Effector memory CD4-positive, alpha-beta T cell (primary cell): ENCODE results near the gene SPATA31C1.

Experiments
- DNase-seq, 3 donors: peaks; one replicate each; pipeline ENCODE4 v3.0.0-alpha.2; 2020
- H3K27ac ChIP-seq: 2 replicates; pipeline ENCODE4 v1.7.0; 2013; ENCODE audit warnings: mild to moderate bottlenecking, low read length, moderate library complexity; ENCODE audit not compliant: insufficient read depth, poor library complexity, severe bottlenecking
- H3K27me3 ChIP-seq: replicated peaks from 2 replicates; pipeline ENCODE4 v1.7.0; 2013; ENCODE audit warnings: mild to moderate bottlenecking, low read length; ENCODE audit not compliant: insufficient read depth, control insufficient read depth, poor library complexity, severe bottlenecking
- H3K36me3 ChIP-seq: 2 replicates; pipeline ENCODE4 v1.7.0; 2013; ENCODE audit warnings: mild to moderate bottlenecking, low read length, moderate library complexity; ENCODE audit not compliant: control insufficient read depth, insufficient read depth
- H3K4me1 ChIP-seq: 2 replicates; pipeline ENCODE4 v1.7.0; 2013; ENCODE audit warnings: low read length, mild to moderate bottlenecking; ENCODE audit not compliant: control insufficient read depth, insufficient read depth, poor library complexity, severe bottlenecking
- H3K4me3 ChIP-seq: 2 replicates; pipeline ENCODE4 v1.7.0; 2013; ENCODE audit warnings: low read length, low read depth, mild to moderate bottlenecking; ENCODE audit not compliant: insufficient read depth, poor library complexity, severe bottlenecking
- H3K9me3 ChIP-seq: 2 replicates; pipeline ENCODE4 v1.7.0; 2013; ENCODE audit warnings: mild to moderate bottlenecking, low read length, moderate library complexity; ENCODE audit not compliant: control insufficient read depth

The SPATA31C1 gene

DNA sequence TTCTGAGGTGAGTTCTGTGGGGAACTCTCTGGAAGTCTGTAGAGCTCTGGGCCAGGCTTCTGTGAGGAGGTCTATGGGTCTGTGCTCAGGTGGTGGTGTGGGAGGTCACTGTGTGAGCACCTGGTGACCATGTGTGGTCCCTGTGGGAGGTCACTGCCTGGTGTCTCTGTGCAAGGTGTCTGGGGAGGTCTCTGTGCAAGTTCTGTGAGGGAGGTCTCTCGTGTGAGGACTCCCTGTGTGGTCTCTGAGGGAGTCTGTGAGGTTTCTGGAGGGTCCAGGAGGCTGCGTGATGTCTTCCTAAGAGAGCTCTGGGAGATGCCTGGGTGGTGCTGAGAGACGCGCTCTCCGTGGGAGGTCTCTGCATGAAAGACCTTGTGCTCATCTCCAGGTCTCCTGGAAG lies 41.1 kb upstream of the SPATA31C1 start:
- no peaks in the 10 kb centered on the region for H3K27me3 ChIP-seq
- H3K36me3 ChIP-seq: no peaks in the 10 kb centered on the region
- H3K4me1 ChIP-seq: no peaks in the 10 kb centered on the region
- no peak overlapping the region for H3K4me3 ChIP-seq
- DNase-seq: no peak
- no peaks in the 10 kb centered on the region for H3K9me3 ChIP-seq
- no peak overlapping the region for H3K27ac ChIP-seq

DNA sequence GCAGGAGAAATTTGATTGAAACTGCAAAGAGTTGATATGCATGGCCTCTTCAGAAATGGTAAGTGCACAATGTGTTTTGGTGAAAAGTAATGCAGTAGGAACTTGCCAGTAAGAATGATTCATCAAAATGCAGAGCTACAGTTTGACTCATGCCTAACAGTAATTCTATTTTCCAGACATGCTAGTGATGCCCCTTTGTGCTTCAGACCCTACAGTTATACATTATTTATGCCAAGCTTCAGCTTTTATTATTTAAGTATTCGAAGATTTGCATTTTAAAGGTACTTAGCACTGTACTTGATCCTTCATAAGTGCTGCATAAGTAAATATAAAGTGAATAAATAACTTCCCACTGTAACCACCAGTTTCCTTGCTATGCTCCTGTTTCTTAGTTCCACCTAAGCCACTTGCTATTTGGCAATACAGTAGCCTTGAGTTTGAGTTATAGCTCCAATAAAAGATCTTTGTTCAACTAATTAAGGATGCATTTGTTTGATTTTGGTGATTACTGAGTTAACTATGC lies 38.7 kb upstream of the SPATA31C1 start:
- Histone ChIP-seq H3K27me3 (no peaks in the 10 kb centered on the region), H3K4me3 (no peak overlapping the region), H3K27ac (no peak overlapping the region), H3K4me1 (no peaks in the 10 kb centered on the region), H3K9me3 (no peaks in the 10 kb centered on the region), H3K36me3 (no peaks in the 10 kb centered on the region)
- DNase-seq: no peak

DNA sequence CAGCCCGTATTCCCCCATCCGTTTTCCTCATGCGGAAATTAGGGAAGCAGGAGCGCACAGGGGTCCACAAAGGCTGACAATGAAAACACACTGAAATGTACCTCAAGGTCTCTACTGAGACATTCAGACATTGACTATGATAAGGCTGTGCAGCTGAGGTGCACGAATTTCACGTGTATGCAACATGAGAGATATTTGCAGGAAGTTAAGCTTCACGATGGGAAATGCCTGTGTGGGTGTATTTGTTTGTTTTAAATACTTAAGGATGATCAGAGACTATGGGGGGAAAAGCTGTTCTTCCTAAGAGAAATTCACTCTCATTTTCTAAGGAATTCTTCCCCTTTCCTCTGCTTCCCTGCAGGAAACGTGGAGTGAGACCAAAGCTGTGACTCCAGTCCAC lies 37.6 kb upstream of the SPATA31C1 start:
- H3K27me3 ChIP-seq: no peaks in the 10 kb centered on the region
- no peaks in the 10 kb centered on the region for H3K36me3 ChIP-seq
- no peak overlapping the region for H3K27ac ChIP-seq
- DNase-seq: no peak
- no peak overlapping the region for H3K4me3 ChIP-seq
- no peaks in the 10 kb centered on the region for H3K9me3 ChIP-seq
- no peaks in the 10 kb centered on the region for H3K4me1 ChIP-seq

DNA sequence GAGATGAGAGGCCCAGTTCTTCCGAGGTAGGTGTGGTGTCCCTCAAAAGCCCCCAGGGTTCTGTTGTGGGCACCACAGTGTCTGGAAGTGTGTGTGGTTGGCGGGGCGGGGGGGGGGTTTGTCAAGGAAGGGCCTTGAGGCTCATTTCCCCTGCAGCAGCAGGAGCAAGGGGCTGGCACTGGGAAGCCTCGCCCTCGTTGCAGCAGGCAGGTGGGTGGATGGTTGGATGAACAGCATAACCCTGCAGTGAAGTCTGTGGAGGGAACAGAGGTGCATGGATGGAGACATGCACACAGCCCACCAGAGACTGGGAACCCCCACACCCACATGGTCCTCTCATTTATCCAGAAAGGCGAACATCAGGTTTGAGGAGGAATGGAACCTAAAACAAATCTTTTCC lies 37.1 kb upstream of the SPATA31C1 start:
- Histone ChIP-seq H3K9me3 (no peaks in the 10 kb centered on the region), H3K4me1 (no peaks in the 10 kb centered on the region)
- no peak for DNase-seq

DNA sequence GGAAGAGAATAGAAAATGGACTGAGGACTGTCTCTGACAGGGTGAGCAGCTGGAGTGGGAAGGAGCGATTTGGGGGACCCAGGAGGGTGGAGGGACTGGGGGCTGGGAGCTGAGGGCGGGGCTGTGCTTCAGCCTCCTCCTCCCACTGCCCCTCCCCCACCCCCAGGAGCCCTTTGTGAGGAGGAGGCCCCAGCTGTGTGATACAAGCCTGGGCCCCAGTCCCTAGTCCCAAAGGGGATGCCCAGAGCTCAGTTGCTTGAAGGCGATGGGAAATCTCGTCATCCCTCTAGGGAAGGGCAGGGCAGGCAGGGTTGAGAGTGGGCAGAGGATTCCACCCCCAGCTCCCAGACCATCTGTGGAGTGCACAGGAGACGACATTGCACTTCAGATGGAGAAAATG lies 35.1 kb upstream of the SPATA31C1 start, which contains the start of gene SPATA31E1:
TSS of gene SPATA31E1 (plus strand) at position 251 of the 400 bp plus-strand sequence. CDS start at position 266, 15 bp downstream.
- Histone ChIP-seq H3K9me3 (no peaks in the 10 kb centered on the region), H3K36me3 (no peaks in the 10 kb centered on the region), H3K27me3 (no peaks in the 10 kb centered on the region), H3K27ac (no peak within 1 kb of the TSS), H3K4me3 (no peak within 1 kb of the TSS), H3K4me1 (no peaks in the 10 kb centered on the region)
- no peak for DNase-seq

More for the DNA sequence above, 37.1 kb upstream of the SPATA31C1 start:
- H3K27ac ChIP-seq: no peak overlapping the region
- H3K36me3 ChIP-seq: no peaks in the 10 kb centered on the region
- no peaks in the 10 kb centered on the region for H3K27me3 ChIP-seq
- H3K4me3 ChIP-seq: no peak overlapping the region

DNA sequence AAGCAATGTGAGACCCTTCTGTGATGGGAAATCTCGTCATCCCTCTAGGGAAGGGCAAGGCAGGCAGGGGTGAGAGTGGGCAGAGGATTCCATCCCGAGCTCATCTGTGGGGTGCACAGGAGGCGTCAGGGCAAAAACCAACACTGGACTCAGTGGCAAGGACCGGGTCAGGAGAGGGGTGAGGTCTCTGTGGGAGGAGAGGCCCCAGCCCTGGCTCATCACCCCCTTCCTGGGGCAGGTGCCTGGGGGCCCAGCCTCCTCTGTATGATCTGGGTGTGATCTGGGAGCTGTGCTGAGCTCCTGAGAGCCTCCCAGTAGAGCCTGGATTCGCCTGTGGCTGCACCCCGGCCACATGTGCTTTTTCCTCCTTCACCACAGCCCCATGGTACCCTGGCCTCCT lies 34.5 kb upstream of the SPATA31C1 start:
- no peak overlapping the region for H3K4me3 ChIP-seq
- H3K36me3 ChIP-seq: no peaks in the 10 kb centered on the region

DNA sequence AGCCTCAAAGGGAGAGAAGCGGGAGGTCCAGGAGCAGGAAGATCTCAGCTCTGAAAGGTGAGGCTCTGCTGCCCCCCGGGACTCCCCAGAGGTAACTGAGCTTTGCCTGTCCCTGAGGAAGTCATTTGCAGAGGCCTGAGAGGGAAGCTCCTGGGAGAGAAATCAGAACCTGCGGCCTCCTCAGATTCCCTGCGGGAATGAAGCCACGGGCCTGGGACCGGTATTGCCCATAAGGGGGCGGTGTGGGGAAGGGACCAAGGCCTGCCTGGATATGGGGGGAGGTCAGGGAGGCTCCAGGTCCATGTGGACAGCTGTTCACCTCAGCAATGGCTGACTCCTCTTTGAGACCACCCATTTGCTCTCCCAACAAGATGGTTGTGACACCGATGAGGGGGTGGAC lies 33.8 kb upstream of the SPATA31C1 start:
- no peaks in the 10 kb centered on the region for H3K36me3 ChIP-seq
- no peak overlapping the region for H3K27ac ChIP-seq
- H3K4me3 ChIP-seq: no peak overlapping the region
- no peaks in the 10 kb centered on the region for H3K9me3 ChIP-seq
- DNase-seq: no peak
- H3K27me3 ChIP-seq: no peaks in the 10 kb centered on the region
- no peaks in the 10 kb centered on the region for H3K4me1 ChIP-seq

More for the DNA sequence above, 34.5 kb upstream of the SPATA31C1 start:
- H3K27me3 ChIP-seq: no peaks in the 10 kb centered on the region
- DNase-seq: no peak
- no peaks in the 10 kb centered on the region for H3K4me1 ChIP-seq
- no peak overlapping the region for H3K27ac ChIP-seq
- no peaks in the 10 kb centered on the region for H3K9me3 ChIP-seq

DNA sequence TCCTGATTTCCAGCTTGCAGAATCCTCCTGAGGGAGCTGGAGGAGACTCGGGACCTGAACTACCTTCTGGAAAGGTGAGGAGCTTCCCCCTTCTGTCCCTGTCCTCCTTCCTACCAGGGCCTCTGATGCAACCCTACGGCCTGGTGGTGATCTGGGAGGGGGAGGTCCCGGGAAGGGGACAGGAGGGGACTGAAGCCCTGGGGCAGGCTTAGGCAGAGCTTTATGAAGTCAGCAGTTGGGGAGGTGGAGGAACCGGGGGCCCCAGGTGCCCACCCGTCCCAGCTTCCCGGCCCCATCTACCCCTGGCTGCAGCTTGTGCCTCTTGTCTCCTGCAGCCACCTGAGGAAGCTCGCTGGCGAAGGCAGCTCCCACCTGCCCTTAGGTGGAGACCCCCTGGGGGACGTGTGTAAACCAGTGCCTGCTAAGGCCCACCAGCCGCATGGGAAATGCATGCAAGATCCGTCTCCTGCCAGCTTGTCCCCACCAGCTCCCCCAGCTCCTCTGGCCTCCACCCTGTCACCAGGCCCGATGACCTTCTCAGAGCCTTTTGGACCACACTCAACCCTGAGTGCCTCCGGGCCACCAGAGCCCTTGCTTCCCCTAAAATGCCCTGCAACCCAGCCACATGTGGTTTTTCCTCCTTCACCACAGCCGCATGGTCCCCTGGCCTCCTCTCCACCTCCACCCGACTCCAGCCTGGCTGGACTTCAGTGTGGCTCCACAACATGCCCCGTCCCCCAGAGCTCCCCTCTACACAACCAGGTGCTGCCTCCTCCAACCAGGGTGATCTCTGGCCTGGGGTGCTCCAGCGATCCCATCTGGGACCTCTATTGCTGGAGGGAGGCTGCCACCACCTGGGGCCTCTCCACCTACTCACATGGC lies 32.9 kb upstream of the SPATA31C1 start:
- Histone ChIP-seq H3K4me3 (no peak overlapping the region), H3K27ac (no peak overlapping the region), H3K4me1 (no peaks in the 10 kb centered on the region), H3K27me3 (no peaks in the 10 kb centered on the region), H3K9me3 (no peaks in the 10 kb centered on the region), H3K36me3 (no peaks in the 10 kb centered on the region)
- no peak for DNase-seq

DNA sequence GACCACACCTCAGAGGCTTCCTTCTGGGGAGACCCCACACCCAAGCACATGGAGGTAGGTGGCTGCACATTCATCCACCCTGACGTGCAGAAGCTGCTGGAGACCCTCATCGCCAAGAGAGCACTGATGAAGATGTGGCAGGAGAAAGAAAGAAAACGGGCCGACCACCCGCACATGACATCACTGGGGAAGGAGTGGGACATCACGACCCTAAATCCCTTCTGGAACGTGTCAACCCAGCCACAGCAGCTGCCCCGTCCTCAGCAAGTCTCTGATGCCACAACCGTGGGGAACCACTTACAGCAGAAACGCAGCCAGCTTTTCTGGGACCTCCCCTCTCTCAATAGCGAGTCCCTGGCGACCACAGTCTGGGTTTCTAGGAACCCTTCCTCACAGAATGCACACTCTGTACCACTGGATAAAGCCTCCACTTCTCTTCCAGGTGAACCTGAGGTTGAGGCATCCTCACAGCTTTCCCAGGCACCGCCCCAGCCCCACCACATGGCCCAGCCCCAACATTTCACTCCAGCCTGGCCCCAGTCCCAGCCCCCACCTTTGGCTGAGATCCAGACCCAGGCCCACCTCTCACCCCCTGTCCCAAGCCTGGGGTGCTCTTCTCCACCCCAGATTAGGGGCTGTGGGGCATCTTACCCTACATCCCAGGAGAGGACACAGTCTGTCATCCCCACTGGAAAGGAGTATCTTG lies 32.1 kb upstream of the SPATA31C1 start:
- Histone ChIP-seq H3K4me3 (no peak overlapping the region), H3K9me3 (no peaks in the 10 kb centered on the region), H3K27me3 (no peaks in the 10 kb centered on the region), H3K4me1 (no peaks in the 10 kb centered on the region), H3K27ac (no peak overlapping the region), H3K36me3 (no peaks in the 10 kb centered on the region)
- DNase-seq: no peak
